NCI-H748 (cell line): ENCODE results near the gene EPHB6.
A peak's percentile ranks its signal among the peaks of the same experiment; 100 is the strongest.

ENCODE experiments used
- DNase-seq: peaks from one replicate; lab custom pipeline; 2025; ENCODE audit not compliant: unreplicated experiment; lab: John Stamatoyannopoulos, UW

EPHB6 gene

DNA sequence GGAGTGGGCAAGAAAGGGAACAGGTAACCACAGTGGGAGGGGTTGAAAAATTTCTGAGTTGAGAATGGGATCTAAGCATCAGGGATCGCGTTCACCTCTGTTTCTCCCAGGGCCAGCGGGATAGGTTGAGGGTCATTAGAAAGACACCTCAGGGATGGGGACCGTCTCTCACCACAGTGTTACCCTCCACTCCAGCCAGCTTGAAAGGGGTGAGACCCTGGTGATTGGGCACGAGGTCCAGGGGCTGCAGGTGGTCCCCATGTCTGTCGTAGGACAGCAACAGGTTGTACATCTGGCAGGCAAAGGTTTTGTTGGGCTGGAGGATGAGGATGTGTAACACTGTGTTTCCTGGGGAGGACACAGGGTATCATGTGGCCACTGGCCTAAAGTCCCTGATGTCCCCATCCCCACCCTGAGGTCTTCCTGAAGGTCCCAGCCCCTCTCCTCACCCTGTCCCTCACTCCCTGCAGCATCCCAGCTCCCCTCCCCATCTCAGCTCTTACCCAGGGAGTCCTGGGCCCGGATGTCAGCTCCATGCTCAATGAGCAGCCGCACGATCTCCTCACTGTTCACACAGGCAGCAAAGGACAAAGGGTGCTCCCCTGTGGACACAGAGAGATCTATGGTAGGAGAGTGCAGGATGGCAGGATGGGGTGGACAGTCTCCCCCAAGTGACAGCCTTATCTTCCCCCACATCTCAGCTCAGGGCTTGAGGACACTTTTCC lies 21.5 kb downstream of the EPHB6 start:
- no peak for DNase-seq

DNA sequence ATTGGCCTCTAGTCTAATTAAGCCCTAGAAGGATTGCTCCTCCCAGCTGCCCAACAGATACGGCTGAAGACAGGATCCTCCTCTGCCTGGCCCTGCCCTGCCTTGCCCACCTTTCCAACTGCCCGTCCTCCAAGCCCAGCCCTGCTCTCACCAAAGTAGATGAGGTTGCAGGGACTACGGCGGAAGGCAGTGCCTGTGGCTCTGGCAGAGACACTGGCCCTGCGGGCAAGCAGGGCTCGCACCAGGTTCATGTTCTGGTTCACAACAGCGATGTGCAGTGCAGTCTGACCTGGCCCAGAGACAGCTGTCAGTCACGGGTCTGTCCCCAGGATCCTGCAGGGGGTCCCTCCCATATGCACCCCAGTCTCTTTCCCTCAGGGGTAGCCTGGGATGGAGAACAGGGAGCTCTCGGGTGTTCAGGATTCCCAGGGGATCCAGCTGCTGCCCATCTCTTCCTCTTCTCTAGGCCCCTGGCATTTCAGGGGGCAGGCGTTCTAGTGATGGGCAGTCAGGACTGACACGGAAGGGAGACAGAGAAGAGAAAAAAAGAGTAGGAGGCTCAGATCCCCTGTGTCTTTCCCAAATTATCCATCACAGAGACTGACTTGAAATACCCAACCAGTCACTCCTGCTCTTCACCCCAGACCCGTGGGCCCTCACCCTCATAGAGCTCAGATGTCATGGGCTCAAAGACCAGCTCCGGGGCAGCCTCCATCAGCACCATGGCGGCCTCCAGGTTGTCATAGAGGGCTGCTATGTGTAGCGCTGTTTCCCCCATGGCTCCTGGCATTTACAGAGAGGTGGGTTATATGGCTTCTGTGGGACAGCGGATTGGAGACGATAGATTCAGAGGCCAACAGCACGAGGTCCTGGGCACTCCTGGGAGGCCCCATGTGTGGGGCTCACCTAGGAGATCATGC lies 22.4 kb downstream of the EPHB6 start:
- no peak for DNase-seq

DNA sequence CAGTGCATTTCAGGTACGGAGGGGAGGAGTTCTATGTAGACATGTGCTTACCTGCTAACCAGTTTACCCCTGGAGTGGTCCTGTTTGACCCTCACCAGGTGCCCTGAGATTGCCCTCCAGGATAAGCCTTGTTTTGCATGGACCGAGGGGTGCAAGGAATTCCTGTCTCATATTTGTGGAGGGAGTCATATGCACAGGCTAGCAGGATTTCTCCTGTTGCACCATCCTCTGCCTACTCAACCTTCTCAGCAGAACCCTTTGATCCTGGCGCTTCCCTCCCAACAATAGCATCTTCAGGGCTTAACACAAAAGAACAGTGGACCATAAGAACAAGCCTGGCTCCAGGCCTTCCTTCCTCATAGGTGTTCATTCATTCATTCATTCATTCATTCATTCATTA lies 23.4 kb downstream of the EPHB6 start:
- no peak for DNase-seq

DNA sequence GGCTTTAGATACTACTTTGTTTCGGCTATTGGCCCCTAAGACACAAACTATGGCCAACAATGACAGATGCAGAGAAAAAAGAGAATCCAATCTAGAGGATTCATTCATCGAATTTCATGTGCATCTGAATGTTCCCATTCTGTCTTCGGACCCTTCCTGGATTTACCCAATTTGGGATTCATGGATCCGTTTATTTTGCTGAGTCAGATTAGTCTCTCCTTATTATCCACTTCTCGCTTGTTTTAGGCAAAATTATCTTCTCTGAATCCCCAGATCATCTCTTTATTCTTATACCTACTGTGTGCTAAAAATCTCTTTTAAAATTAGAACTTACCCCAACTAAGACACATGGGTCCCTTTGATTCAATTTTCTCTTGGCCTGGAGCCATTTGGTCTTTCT lies 24.2 kb downstream of the EPHB6 start:
- DNase-seq = no peak

DNA sequence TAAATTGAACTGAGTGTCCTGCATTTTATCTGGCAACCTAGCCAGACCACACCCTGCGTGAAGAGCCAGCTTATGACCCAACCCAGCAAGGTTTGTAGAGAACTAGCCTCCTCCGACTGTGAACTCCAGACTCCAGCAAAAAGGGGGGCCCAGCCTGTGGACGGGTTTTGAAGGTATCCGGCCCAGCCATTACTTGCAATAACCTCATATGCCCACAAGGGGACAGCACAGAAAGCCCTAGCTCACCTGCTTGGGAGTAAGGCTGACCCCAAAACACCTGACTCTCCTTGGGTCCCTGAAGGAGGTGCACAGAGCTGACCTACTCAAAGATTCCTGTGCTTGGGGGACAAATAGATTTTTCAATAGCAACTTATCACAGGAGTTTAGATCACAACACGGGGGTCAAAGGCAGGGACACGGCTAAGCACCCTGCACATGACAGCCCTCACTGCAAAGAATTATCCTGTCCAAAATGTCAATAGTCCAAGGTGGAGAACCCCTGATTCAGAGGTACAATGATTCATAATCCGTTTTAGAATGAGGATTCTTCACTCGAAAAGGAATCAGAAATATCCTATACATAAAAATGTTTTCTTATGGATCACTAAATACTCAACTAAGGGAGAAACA lies 26.1 kb downstream of the EPHB6 start:
- peak; percentile 39 for DNase-seq

DNA sequence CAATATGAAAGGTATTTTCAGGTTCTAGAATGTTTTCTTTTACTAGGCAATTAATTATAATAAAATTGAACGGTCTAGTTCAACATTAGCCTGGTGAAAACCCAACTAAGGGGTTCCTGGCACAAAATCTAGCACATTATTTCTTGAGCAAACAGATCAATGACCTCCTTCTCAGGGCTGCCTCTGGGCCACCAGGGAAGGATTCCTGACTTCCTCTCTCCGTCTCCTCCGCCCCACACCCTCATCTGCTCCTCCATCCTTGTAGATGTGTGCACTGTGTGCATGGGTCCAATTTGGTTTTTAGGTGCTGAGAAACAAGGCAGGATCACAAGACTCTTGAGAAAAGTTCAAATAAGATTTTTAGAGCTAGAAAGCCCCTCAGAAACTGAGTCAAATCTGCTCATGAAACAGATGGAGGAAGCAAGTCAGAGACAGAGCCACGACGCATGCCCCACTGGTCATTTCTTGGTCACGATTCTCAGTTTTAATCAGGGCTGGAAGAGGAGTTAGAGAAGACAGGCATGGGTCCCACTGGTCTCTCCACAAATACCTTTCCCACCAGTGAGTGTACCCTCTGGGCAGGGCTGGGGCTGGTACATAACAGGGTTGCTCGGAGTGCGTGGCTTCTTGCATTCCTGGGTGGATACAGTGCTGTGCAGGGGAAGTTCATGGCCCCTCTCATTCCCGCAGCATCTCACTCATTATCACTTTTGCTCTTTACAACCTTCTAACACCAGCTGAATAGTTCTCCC lies 26.9 kb downstream of the EPHB6 start:
- no peak for DNase-seq

DNA sequence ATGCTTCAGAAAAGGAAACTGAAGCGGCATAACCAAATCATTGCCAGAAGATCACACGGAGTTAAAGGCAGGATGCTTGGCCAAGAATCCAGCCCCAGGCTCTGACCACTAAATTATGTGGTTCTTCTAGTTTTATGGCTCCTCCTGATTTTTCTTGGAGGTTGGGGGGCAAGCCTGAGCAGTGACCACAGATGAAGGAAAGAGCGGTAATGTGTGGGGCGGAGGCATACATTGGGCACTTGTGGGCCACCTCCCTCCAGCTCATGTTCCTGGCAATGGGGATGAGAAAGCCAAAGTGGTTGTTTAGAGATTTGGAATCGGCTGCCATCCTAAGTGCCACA lies 27.4 kb downstream of the EPHB6 start:
- no peak for DNase-seq

DNA sequence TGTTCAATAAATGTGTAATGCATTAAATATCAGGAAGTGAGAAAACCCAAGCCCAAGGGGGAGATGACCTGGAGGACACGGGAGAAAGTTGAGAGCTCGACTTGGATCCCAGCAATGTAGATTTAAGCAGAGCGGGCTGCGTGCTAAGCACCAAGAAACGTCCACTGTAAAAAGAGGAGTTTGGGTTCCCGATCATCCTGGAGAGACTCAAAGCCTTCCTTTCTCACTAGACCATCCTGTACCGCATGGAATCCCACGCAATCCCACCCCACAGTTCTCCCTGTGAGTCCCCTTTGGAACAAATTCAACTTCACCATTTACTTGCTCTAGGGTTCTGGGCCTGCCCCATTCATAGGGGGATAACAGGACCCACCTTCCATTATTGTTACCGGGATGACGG lies 28.3 kb downstream of the EPHB6 start:
- no peak for DNase-seq

DNA sequence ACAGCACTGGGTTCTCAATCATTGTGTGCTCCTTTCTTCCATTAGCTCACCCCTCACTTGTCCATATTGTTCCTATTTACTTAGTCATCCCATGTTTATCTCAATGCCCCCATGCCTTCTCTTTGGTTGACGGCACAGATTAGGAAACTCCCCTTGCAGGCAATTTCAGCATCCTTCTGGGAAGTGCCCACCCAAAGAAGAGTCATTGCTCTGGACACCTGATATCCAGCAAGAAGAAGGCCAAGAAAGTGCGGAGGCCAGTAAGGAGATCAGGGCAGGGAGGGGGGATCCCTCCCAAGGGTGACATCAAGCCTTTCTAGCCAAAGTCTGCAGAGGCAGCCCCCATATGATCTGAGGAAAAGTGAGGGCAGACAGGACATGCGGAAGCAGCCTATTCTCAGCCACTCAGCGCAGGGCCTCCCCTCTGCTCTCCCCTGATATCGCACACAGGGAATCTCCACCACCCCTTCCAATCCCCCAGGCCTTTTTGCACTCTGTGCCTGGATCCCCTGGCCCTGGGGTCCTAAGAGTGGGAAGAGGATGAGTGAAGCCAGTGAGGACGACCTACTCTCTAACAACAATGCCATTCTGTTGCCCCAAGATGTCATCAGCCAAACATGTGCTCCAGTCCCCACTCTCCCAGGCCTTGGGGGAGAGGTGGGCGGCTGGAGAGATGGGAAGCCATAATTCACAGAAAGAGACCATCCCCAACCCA lies 28.9 kb downstream of the EPHB6 start:
- DNase-seq = no peak

DNA sequence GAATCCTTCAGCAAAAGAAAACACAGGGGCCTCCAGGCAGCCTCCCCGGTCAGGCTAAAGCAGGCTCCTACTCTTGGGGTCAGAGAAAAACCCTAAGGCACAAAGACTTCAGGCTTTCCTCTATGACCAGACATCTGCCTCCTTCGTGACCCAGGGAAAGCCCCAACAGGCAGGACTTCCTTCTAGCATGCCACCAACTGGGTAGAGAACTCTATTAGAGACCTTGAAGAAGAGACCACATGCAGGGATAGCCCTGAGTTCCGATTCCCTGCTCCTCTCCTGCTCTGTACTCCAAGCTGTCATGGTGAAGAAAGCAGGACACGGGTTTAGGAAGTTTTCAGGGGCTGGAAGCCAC lies 29.4 kb downstream of the EPHB6 start:
- no peak for DNase-seq

DNA sequence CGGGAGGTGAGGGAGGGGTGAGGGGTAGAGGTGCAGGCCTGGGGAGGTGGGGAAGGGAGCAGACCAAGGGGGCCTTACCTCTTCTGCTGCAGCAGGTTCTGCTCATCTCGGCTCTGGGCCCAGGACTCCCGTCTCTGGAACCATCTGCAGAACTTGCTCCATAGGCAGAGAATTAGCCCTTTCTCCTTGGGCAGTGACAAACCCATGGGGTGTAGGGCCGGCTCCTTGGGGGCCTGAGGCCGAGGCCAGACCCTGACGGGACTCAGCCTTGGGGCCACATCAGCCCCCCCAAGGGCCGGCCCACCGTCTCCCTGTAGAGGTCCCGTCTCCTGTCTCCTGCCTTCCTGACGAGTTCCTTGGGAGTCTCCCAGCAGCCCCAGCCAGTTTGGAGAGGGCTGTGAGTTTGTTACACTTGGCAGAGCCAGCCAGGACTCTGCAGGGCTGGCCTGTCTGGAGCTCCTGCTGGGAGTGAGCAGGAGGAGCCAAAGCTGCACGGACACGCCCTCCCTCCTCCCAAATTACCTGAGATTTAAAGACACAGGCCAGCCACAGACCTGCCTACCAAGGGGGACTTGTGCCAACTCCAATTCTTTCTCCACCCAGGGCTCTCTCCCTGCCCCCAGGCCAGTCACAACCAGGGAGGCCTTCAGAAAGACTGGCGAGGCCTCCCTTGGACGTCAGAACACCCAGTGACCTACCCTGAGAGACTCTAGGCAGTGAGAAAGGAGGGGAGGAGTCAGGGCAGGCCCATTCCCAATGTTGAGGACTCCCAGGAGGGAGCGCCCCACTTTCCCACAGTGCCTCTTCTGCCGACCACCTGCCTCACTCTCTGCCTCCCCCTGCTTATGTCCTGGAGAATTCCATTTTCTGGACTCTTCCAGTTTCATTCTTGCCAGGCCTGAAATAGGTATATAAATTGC lies 30.7 kb downstream of the EPHB6 start, which contains the start of gene TRPV6:
Gene TRPV6, minus strand, starts transcription at position 435 of the 920 bp plus-strand sequence.
- peak; percentile 32 for DNase-seq

DNA sequence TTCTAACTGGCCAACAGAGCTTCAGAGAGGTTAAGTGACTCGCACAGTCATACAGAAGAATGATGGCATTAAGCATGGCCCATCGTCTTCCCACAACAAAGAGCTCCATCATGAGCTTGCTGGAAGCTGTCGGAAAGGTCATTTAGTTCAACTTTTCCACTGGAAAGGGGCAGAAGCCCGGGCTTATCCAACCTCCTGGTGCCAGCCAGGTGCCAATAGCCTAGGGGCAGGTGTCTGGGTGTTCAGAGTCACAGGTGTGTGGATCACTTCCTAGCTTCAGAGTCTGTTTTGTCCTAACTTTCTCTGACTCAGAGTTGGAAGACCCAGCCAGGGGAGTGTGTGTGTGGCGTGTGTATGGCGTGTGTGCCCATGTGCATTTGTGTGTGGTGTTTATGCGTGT lies 32.0 kb downstream of the EPHB6 start:
- no peak for DNase-seq

DNA sequence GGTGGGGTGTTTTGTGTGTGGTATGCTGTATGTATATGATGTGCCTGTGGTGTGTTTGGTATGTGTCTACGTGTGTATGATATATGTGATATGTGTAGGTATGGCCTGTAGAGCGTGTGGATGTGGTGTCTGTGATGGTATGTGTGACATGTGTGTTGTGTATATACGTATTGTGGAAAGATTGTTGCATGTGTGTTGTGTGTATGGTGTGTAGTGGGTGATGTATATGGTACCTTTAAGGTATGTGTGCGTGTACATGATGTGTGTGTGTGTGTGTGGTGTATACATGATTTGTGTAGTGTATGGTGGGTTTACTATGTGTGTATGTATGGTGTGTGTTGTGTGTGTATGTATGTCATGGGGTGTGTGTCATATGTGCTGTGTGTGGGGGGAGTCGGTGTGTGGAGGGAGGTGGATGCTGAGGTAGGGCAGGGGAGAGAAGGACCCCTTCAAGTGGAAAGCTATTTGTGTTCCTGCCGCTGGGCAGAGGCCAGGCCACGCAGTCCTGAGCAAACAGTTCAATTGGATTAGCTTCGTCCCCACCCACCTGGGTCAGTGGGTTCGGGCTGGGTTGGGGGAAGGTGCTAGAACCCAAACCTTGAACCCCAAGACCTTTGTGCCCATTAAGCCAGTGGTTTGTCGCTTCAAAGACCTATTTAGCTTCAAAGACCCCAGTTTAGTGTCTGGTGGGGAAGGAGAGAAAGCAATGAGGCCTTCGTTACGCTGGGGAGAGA lies 32.6 kb downstream of the EPHB6 start:
- DNase-seq = no peak

DNA sequence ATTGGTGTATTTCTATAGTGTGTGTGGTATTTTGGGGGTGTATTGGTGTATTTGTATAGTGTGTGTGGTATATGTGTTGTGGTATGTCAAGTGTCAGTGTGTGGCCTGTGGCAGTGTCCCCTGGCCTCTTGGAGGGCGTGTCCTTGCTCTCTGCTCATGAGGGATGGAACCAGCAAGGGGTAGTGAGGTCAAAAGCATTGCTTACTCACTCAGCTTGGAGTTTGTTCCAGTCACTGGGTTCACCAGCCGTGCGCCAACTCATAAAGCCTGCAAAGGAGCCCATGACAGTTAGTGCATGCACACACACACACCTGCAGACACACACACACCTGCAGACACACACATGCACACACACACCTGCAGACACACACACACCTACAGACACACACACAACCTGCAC lies 34.9 kb downstream of the EPHB6 start:
- no peak for DNase-seq

DNA sequence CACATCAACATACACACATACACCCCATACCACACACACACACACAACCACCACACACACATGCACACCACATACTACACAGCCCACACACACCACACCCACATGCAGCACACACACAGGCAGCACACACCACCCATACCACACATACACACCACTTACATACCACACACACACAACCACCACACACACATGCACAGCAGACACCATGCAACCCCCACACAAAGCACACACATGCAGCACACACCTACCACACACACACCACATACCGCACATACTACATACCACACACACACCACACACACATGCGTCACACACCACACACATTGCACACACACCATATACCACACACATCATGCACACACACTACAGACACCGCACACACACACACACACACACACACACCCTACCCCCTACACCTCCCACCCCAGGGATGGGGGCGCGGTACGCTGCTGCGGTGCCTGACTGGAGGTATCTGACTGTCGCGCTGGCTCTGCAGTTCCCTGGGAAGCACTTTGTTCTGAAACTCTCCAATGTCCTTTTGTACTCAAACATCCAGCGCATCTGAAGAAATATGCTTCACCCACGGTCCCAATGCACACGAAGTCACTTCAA lies 36.1 kb downstream of the EPHB6 start:
- DNase-seq = no peak

DNA sequence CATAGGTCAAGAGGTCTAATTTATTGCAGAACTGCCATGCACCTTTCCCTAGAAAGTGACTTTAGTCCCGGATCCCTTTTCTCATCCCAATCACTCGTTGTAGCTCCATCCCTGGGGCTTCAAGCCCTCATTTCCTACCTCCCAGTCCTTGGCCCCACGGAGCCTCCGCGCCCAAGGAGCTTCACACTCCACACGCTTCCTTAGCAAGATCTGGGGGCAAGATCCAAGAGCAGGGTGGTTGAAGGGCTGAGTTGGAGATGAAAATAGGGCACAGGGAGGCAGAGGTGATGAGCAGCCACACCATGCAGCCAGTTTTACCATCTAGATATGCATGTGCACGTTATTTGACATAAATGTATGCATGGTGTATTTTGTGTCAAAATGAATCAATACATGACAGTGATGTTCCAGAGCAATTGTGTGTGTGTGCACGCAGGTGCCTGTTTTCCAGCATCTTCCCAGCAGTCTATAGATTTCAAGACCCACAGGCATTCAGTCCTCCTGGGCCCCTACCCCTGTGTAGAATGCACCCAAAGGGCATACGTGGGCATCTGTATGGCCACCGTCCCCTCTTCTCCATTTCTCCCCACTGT lies 36.7 kb downstream of the EPHB6 start:
- no peak for DNase-seq

DNA sequence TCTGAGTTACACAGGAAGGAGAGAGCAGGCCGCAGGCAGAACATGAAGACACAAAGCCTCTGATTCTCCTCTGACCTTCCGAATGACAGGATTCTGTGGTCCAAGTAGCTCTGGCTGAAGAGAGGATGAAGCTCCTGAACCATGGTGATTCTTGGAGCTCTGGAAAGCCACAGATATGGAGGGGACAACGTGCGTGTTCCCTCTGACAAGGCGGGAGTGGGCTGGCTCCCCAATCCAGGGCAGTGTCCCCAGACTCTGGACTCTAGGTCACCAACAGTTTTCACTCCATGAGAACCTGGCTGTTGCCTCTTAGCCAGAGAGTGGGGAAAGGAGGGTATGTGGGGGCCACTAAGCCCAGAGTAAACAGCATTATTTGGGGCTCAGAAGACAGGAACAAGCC lies 38.1 kb downstream of the EPHB6 start:
- no peak for DNase-seq
